Measurements from ENCODE around the gene PALLD.

The PALLD gene

GRCh38 chr4:168866635-168867034, 369.8 kb downstream of the PALLD start:
- no peaks in the 10 kb centered on the region for H3K36me3 ChIP-seq (ENCODE audit: insufficient read depth, low read length)
- H3K4me3 ChIP-seq (ENCODE audit: low read depth in 1 of 2, low read length in 2 of 2): no peak overlapping the region
- H4K20me1 ChIP-seq (ENCODE audit: insufficient read depth, low read length): no peaks in the 10 kb centered on the region
- H3K4me1 ChIP-seq (ENCODE audit: insufficient read depth, low read length): no peaks in the 10 kb centered on the region
- TF ChIP-seq CTCF (IDR thresholded peaks at IDR 0.05; ENCODE audit: borderline replicate concordance, extremely low read depth, low read length, poor library complexity, severe bottlenecking) (no peak), EZH2 (IDR thresholded peaks at IDR 0.05; ENCODE audit: borderline replicate concordance, low read depth, low read length, severe bottlenecking) (no peak)
- ATAC-seq (ENCODE audit: insufficient read depth, low read depth) (no peak), DNase-seq (no peak)
- H3K79me2 ChIP-seq (ENCODE audit: insufficient read depth, low read length): no peaks in the 10 kb centered on the region
- no peak overlapping the region for H2AFZ ChIP-seq (ENCODE audit: low read depth, low read length)
- no peak overlapping the region for H3K4me2 ChIP-seq (ENCODE audit: insufficient read depth, low read length)
- H3K27me3 ChIP-seq (ENCODE audit: insufficient read depth, low read length, poor library complexity): no peaks in the 10 kb centered on the region
- H3K9me3 ChIP-seq (ENCODE audit: insufficient read depth, low read length, severe bottlenecking): no peaks in the 10 kb centered on the region
- no peak overlapping the region for H3K9ac ChIP-seq (ENCODE audit: low read depth, low read length)
- H3K27ac ChIP-seq (ENCODE audit: low read length): no peak overlapping the region

GRCh38 chr4:168867128-168867527, 370.3 kb downstream of the PALLD start:
- H3K4me3 ChIP-seq (ENCODE audit: low read depth in 1 of 2, low read length in 2 of 2): no peak overlapping the region
- no peak overlapping the region for H3K27ac ChIP-seq (ENCODE audit: low read length)
- H3K79me2 ChIP-seq (ENCODE audit: insufficient read depth, low read length): no peaks in the 10 kb centered on the region

GRCh38 chr4:168868044-168868781, 371.4 kb downstream of the PALLD start:
- H3K9ac ChIP-seq (ENCODE audit: low read depth, low read length): no peak overlapping the region
- no peaks in the 10 kb centered on the region for H3K27me3 ChIP-seq (ENCODE audit: insufficient read depth, low read length, poor library complexity)
- no peak for ATAC-seq (ENCODE audit: insufficient read depth, low read depth)
- TF ChIP-seq CTCF (IDR thresholded peaks at IDR 0.05; ENCODE audit: borderline replicate concordance, extremely low read depth, low read length, poor library complexity, severe bottlenecking) (no peak), EZH2 (IDR thresholded peaks at IDR 0.05; ENCODE audit: borderline replicate concordance, low read depth, low read length, severe bottlenecking) (no peak)
- DNase-seq: no peak
- no peaks in the 10 kb centered on the region for H3K9me3 ChIP-seq (ENCODE audit: insufficient read depth, low read length, severe bottlenecking)
- H2AFZ ChIP-seq (ENCODE audit: low read depth, low read length): no peak overlapping the region
- H3K79me2 ChIP-seq (ENCODE audit: insufficient read depth, low read length): no peaks in the 10 kb centered on the region
- no peaks in the 10 kb centered on the region for H3K4me1 ChIP-seq (ENCODE audit: insufficient read depth, low read length)
- no peaks in the 10 kb centered on the region for H3K36me3 ChIP-seq (ENCODE audit: insufficient read depth, low read length)
- H4K20me1 ChIP-seq (ENCODE audit: insufficient read depth, low read length): no peaks in the 10 kb centered on the region
- no peak overlapping the region for H3K27ac ChIP-seq (ENCODE audit: low read length)
- H3K4me3 ChIP-seq (ENCODE audit: low read depth in 1 of 2, low read length in 2 of 2): no peak overlapping the region
- H3K4me2 ChIP-seq (ENCODE audit: insufficient read depth, low read length): no peak overlapping the region

More at GRCh38 chr4:168867128-168867527, 370.3 kb downstream of the PALLD start:
- DNase-seq (no peak), ATAC-seq (ENCODE audit: insufficient read depth, low read depth) (no peak)
- H2AFZ ChIP-seq (ENCODE audit: low read depth, low read length): no peak overlapping the region
- H3K36me3 ChIP-seq (ENCODE audit: insufficient read depth, low read length): no peaks in the 10 kb centered on the region
- no peaks in the 10 kb centered on the region for H3K9me3 ChIP-seq (ENCODE audit: insufficient read depth, low read length, severe bottlenecking)
- H3K9ac ChIP-seq (ENCODE audit: low read depth, low read length): no peak overlapping the region
- H4K20me1 ChIP-seq (ENCODE audit: insufficient read depth, low read length): no peaks in the 10 kb centered on the region
- H3K27me3 ChIP-seq (ENCODE audit: insufficient read depth, low read length, poor library complexity): no peaks in the 10 kb centered on the region
- no peak overlapping the region for H3K4me2 ChIP-seq (ENCODE audit: insufficient read depth, low read length)
- H3K4me1 ChIP-seq (ENCODE audit: insufficient read depth, low read length): no peaks in the 10 kb centered on the region
- TF ChIP-seq EZH2 (IDR thresholded peaks at IDR 0.05; ENCODE audit: borderline replicate concordance, low read depth, low read length, severe bottlenecking): no peak
- no peak for TF ChIP-seq CTCF (IDR thresholded peaks at IDR 0.05; ENCODE audit: borderline replicate concordance, extremely low read depth, low read length, poor library complexity, severe bottlenecking)
